Osteoblast (primary cell): Measurements from ENCODE around the gene DUS2. TPM values are rescaled to one million over a fixed set of nuclear protein-coding genes. Genes with fewer than 3 reads are reported as not detected.

ENCODE experiments used
- DNase-seq: peaks from one replicate; pipeline ENCODE4 v3.0.0; 2011; ENCODE audit warnings: low spot score, mixed read lengths; ENCODE audit not compliant: insufficient read length; ENCODE audit errors: missing footprints
- H2AFZ ChIP-seq: 2 replicates; pipeline ENCODE4 v1.6.0; 2011; ENCODE audit warnings: mild to moderate bottlenecking, low read length
- H3K27ac ChIP-seq: 2 replicates; pipeline ENCODE4 v1.5.1; 2011; ENCODE audit warnings: mild to moderate bottlenecking, low read depth, low read length, moderate library complexity
- H3K27me3 ChIP-seq: 2 replicates; pipeline ENCODE4 v1.6.0; 2012; ENCODE audit warnings: mild to moderate bottlenecking, control low read depth, inconsistent platforms, low read length, moderate library complexity; ENCODE audit not compliant: insufficient read depth
- H3K36me3 ChIP-seq: 2 replicates; pipeline ENCODE4 v1.5.1; 2011; ENCODE audit warnings: mild to moderate bottlenecking, low read length, control low read depth, moderate library complexity; ENCODE audit not compliant: insufficient read depth
- H3K4me1 ChIP-seq: 2 replicates; pipeline ENCODE4 v1.5.1; 2011; ENCODE audit warnings: mild to moderate bottlenecking, low read length, control low read depth, moderate library complexity; ENCODE audit not compliant: insufficient read depth
- H3K4me2 ChIP-seq: 2 replicates; pipeline ENCODE4 v1.6.0; 2011; ENCODE audit warnings: mild to moderate bottlenecking, low read length; ENCODE audit not compliant: insufficient read depth
- H3K4me3 ChIP-seq: fragments of 200-600 bp; sonication (generic); 3 replicates; pipeline ENCODE4 v1.5.1; 2012; ENCODE audit warnings: mild to moderate bottlenecking, low read length, inconsistent platforms; ENCODE audit not compliant: insufficient read depth
- H3K79me2 ChIP-seq: 2 replicates; pipeline ENCODE4 v1.6.0; 2012; ENCODE audit warnings: mild to moderate bottlenecking, low read length, control low read depth, inconsistent platforms; ENCODE audit not compliant: insufficient read depth
- H3K9me3 ChIP-seq: 2 replicates; pipeline ENCODE4 v1.5.1; 2011; ENCODE audit warnings: low read depth, low read length, control low read depth
- H4K20me1 ChIP-seq: 2 replicates; pipeline ENCODE4 v1.6.0; 2012; ENCODE audit warnings: mild to moderate bottlenecking, low read length, control low read depth; ENCODE audit not compliant: insufficient read depth
- total RNA-seq: library from RNA; depleted of rRNA; stranded (reverse); fragments of >200 nt; gene quantifications from 2 replicates; pipeline ENCODE4 v1.2.3, GENCODE V29; 2012
- TF ChIP-seq, protein P1 (sequence below): IDR thresholded peaks from 2 replicates; pipeline ENCODE4 v1.5.1; 2011; ENCODE audit warnings: mild to moderate bottlenecking, low read depth, low read length, moderate library complexity; ENCODE audit errors: extremely low read depth

The DUS2 gene
- total RNA-seq, 1 donor: 8.7 TPM

DNA sequence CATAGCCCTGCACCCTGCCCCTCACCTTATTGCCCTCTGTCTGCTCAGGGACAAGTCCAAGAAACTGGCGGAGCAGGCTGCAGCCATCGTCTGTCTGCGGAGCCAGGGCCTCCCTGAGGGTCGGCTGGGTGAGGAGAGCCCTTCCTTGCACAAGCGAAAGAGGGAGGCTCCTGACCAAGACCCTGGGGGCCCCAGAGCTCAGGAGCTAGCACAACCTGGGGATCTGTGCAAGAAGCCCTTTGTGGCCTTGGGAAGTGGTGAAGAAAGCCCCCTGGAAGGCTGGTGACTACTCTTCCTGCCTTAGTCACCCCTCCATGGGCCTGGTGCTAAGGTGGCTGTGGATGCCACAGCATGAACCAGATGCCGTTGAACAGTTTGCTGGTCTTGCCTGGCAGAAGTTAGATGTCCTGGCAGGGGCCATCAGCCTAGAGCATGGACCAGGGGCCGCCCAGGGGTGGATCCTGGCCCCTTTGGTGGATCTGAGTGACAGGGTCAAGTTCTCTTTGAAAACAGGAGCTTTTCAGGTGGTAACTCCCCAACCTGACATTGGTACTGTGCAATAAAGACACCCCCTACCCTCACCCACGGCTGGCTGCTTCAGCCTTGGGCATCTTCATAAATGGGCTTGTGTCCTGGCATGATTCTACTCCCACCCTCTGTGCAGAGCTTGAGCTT lies 55.8 kb downstream of the DUS2 start:
- Histone ChIP-seq H3K4me3 (no peak overlapping the region), H3K79me2 (no peaks in the 10 kb centered on the region), H3K27me3 (no peaks in the 10 kb centered on the region), H3K36me3 (peaks cover 21% of the 10 kb centered on the region), H4K20me1 (no peaks in the 10 kb centered on the region), H2AFZ (no peak overlapping the region), H3K27ac (no peak overlapping the region), H3K9me3 (no peaks in the 10 kb centered on the region), H3K4me1 (peaks cover 32% of the 10 kb centered on the region), H3K4me2 (no peak overlapping the region)
- TF ChIP-seq, protein P1, sequence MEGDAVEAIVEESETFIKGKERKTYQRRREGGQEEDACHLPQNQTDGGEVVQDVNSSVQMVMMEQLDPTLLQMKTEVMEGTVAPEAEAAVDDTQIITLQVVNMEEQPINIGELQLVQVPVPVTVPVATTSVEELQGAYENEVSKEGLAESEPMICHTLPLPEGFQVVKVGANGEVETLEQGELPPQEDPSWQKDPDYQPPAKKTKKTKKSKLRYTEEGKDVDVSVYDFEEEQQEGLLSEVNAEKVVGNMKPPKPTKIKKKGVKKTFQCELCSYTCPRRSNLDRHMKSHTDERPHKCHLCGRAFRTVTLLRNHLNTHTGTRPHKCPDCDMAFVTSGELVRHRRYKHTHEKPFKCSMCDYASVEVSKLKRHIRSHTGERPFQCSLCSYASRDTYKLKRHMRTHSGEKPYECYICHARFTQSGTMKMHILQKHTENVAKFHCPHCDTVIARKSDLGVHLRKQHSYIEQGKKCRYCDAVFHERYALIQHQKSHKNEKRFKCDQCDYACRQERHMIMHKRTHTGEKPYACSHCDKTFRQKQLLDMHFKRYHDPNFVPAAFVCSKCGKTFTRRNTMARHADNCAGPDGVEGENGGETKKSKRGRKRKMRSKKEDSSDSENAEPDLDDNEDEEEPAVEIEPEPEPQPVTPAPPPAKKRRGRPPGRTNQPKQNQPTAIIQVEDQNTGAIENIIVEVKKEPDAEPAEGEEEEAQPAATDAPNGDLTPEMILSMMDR: no peak
- no peak for DNase-seq

DNA sequence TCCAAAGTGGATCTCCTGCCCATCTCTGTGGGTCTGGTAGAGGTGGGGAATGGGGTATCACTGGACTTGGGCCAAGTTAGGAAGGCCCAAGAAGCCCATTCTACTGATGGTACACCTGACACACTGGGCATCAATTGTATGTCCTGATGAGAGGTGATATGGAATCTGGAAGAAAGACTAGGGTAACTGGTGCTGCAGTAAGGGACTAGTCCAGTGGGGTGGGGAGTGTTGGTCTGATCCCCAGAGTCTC lies 56.2 kb downstream of the DUS2 start:
- peak overlapping the region; percentile 44 for H2AFZ ChIP-seq
- TF ChIP-seq, protein P1: no peak

GRCh38 chr16:68079626-68080344 lies 56.7 kb downstream of the DUS2 start:
- H3K27ac ChIP-seq: peak overlapping the region; percentile 57
- H3K36me3 ChIP-seq: peaks cover 15% of the 10 kb centered on the region
- no peaks in the 10 kb centered on the region for H3K27me3 ChIP-seq
- H3K4me1 ChIP-seq: peaks cover 40% of the 10 kb centered on the region
- H4K20me1 ChIP-seq: no peaks in the 10 kb centered on the region
- TF ChIP-seq, protein P1: no peak
- no peaks in the 10 kb centered on the region for H3K79me2 ChIP-seq
- H2AFZ ChIP-seq: peak overlapping the region; percentile 44
- peak; percentile 86 for DNase-seq
- H3K4me3 ChIP-seq: peak overlapping the region; percentile 1
- peak overlapping the region; percentile 61 for H3K4me2 ChIP-seq
- no peaks in the 10 kb centered on the region for H3K9me3 ChIP-seq

More for the DNA sequence above, 56.2 kb downstream of the DUS2 start:
- Histone ChIP-seq H3K27me3 (no peaks in the 10 kb centered on the region), H3K36me3 (peaks cover 17% of the 10 kb centered on the region), H4K20me1 (no peaks in the 10 kb centered on the region), H3K9me3 (no peaks in the 10 kb centered on the region), H3K79me2 (no peaks in the 10 kb centered on the region), H3K27ac (peak overlapping the region; percentile 57), H3K4me2 (peak overlapping the region; percentile 61), H3K4me1 (peaks cover 36% of the 10 kb centered on the region), H3K4me3 (no peak overlapping the region)
- DNase-seq: no peak

GRCh38 chr16:68081861-68082628 lies 59.0 kb downstream of the DUS2 start:
- Histone ChIP-seq H3K27ac (no peak overlapping the region), H3K4me3 (no peak overlapping the region), H3K9me3 (no peaks in the 10 kb centered on the region), H3K79me2 (peaks cover 13% of the 10 kb centered on the region), H4K20me1 (no peaks in the 10 kb centered on the region), H3K36me3 (peaks cover 6% of the 10 kb centered on the region), H3K4me1 (peaks cover 42% of the 10 kb centered on the region), H3K27me3 (no peaks in the 10 kb centered on the region), H2AFZ (no peak overlapping the region), H3K4me2 (no peak overlapping the region)
- peak; percentile 69 for DNase-seq
- TF ChIP-seq, protein P1: no peak
